GM12878 (cell line): ENCODE results near the gene INSRR. TPM values are rescaled to one million over a fixed set of nuclear protein-coding genes. Genes with fewer than 3 reads are reported as not detected.

ENCODE experiments used
- ATF2 ChIP-seq: IDR thresholded peaks from 2 replicates; pipeline ENCODE4 v1.6.1; 2012; ENCODE audit warnings: low read length, inconsistent platforms
- CEBPB ChIP-seq, 2 experiments: fragments of 150-350 bp in 1 of 2; IDR thresholded peaks; 2 replicates each; pipeline ENCODE4 v1.6.1; 2012 to 2014; ENCODE audit warnings: low read depth in 2 of 2, low read length in 2 of 2, borderline replicate concordance in 1 of 2, inconsistent platforms in 1 of 2
- CREB1 ChIP-seq: IDR thresholded peaks from 2 replicates; pipeline ENCODE4 v1.6.1; 2012; ENCODE audit warnings: low read depth, mild to moderate bottlenecking, inconsistent platforms
- ELK1 ChIP-seq: IDR thresholded peaks from 2 replicates; pipeline ENCODE4 v1.6.1; 2012; ENCODE audit warnings: low read depth, low read length, improper control_type of control experiment
- HDAC6 ChIP-seq: fragments of 200-600 bp; sonication (generic); IDR thresholded peaks from one replicate; pipeline ENCODE4 v1.8.0; 2017; ENCODE audit warnings: antibody characterized with exemption; ENCODE audit not compliant: unreplicated experiment
- IKZF2 ChIP-seq, 2 experiments: fragments of 450-650 bp; IDR thresholded peaks; 2 replicates each; pipeline ENCODE4 v1.6.1; 2017; ENCODE audit warnings: mild to moderate bottlenecking in 2 of 2, moderate library complexity in 2 of 2
- MTA3 ChIP-seq: IDR thresholded peaks from 2 replicates; pipeline ENCODE4 v1.6.1; 2012; ENCODE audit warnings: low read length, inconsistent platforms, borderline replicate concordance
- PBX3 ChIP-seq: IDR thresholded peaks from 2 replicates; pipeline ENCODE4 v1.6.1; 2011; ENCODE audit warnings: mild to moderate bottlenecking, low read depth, low read length, moderate library complexity; ENCODE audit not compliant: insufficient replicate concordance
- PKNOX1 ChIP-seq: fragments of 450-650 bp; IDR thresholded peaks from 2 replicates; pipeline ENCODE4 v1.6.1; 2016; ENCODE audit warnings: mild to moderate bottlenecking
- SKIL ChIP-seq: fragments of 450-650 bp; IDR thresholded peaks from 2 replicates; pipeline ENCODE4 v1.6.1; 2017; ENCODE audit warnings: mild to moderate bottlenecking, low read depth, inconsistent platforms; ENCODE audit not compliant: poor library complexity, severe bottlenecking
- SMC3 ChIP-seq: IDR thresholded peaks from 2 replicates; pipeline ENCODE4 v1.6.1; 2011; ENCODE audit warnings: low read length, improper control_type of control experiment, borderline replicate concordance
- SP1 ChIP-seq: IDR thresholded peaks from one replicate; pipeline ENCODE4 v1.6.1; 2011; ENCODE audit warnings: low read depth, low read length
- USF2 ChIP-seq: IDR thresholded peaks from 2 replicates; pipeline ENCODE4 v1.6.1; 2011; ENCODE audit warnings: low read depth, low read length, improper control_type of control experiment, borderline replicate concordance
- ZNF217 ChIP-seq: fragments of 450-650 bp; IDR thresholded peaks from 2 replicates; pipeline ENCODE4 v1.6.1; 2017; ENCODE audit warnings: antibody characterized with exemption, mild to moderate bottlenecking
- ZNF24 ChIP-seq: fragments of 450-650 bp; IDR thresholded peaks from 2 replicates; pipeline ENCODE4 v1.6.1; 2017; ENCODE audit warnings: antibody characterized with exemption, mild to moderate bottlenecking
- ZNF274 ChIP-seq: IDR thresholded peaks from one replicate; pipeline ENCODE4 v1.8.0; 2011; ENCODE audit not compliant: insufficient read length, insufficient read depth
- ZNF687 ChIP-seq: fragments of 450-650 bp; IDR thresholded peaks from 2 replicates; pipeline ENCODE4 v1.6.1; 2017; ENCODE audit warnings: mild to moderate bottlenecking, moderate library complexity
- polyA plus RNA-seq, 11 experiments: library from polyadenylated mRNA; depleted of rRNA in 4 of 11; unstranded in 6 of 11; stranded (reverse) in 5 of 11; fragments of >200 nt; fragmentation: Nextera tagmentation in 4 of 11; fragmentation: Illumina TruSeq in 1 of 11; extraction: Ambion mirVana in 4 of 11; extraction: Trizol in 1 of 11; gene quantifications; 1 replicate in 1 of 11; 2 replicates in 10 of 11; pipeline versions ENCODE4 v1.2.1 to v1.2.3, GENCODE V29; 2011 to 2016; ENCODE audit warnings: inconsistent platforms in 2 of 11, missing spikeins in 2 of 11, low read depth in 1 of 11
- total RNA-seq, 4 experiments: library from RNA; depleted of rRNA in 3 of 4; stranded (reverse); fragments of >200 nt in 3 of 4; fragmentation: Illumina TruSeq in 1 of 4; extraction: Trizol in 1 of 4; gene quantifications; 2 replicates each; pipeline versions ENCODE4 v1.2.1 to v1.2.3, GENCODE V29; 2013 to 2021

INSRR gene
- total and polyA plus RNA-seq, 10 of the 15 experiments (the other 5 are each of a cell fraction or from before 2014, with no cell fraction given) = 0.01 TPM; not detected in 9

- TF ChIP-seq ZNF687 = peak; percentile 31
- no peak for TF ChIP-seq ZNF274
- no peak for TF ChIP-seq MTA3
- peak; percentile 53 for TF ChIP-seq SP1
- no peak for TF ChIP-seq ZNF217
- no peak for TF ChIP-seq ATF2
- no peak for TF ChIP-seq PBX3
- TF ChIP-seq ZNF24 = no peak
- peak in 1 of 2 experiments; percentile 57 for TF ChIP-seq IKZF2 (IDR thresholded peaks at IDR 0.05)
- no peak for TF ChIP-seq CEBPB (IDR thresholded peaks at IDR 0.05; ENCODE audit: borderline replicate concordance in 1 of 2, low read depth in 2 of 2, low read length in 2 of 2)
- peak; percentile 96 for TF ChIP-seq CREB1
- peak; percentile 74 for TF ChIP-seq PKNOX1
- no peak; the same call in 1 of the 2 replicates for TF ChIP-seq USF2
- no peak for TF ChIP-seq HDAC6
- TF ChIP-seq SMC3 = no peak
- TF ChIP-seq ELK1 = 0 out of 2 replicates have a peak, but pooled peaks have one; percentile 53
- TF ChIP-seq SKIL = no peak
Measured at GRCh38 chr1:156816561-156817328, 42.2 kb downstream of the INSRR start, which contains the start of gene SH2D2A (continued).
